HG02884 (cell line): ENCODE data around the gene GTPBP3.

Experiments used
- ATAC-seq: cut with Tn5 transposase; IDR thresholded peaks from one replicate; pipeline ENCODE4 v1.9.1; 2021; ENCODE audit warnings: mild to moderate bottlenecking, moderate library complexity; ENCODE audit not compliant: unreplicated experiment

Gene GTPBP3

GRCh38 chr19:17327654-17328516 is 9.5 kb upstream of the GTPBP3 start:
- ATAC-seq: no peak

DNA sequence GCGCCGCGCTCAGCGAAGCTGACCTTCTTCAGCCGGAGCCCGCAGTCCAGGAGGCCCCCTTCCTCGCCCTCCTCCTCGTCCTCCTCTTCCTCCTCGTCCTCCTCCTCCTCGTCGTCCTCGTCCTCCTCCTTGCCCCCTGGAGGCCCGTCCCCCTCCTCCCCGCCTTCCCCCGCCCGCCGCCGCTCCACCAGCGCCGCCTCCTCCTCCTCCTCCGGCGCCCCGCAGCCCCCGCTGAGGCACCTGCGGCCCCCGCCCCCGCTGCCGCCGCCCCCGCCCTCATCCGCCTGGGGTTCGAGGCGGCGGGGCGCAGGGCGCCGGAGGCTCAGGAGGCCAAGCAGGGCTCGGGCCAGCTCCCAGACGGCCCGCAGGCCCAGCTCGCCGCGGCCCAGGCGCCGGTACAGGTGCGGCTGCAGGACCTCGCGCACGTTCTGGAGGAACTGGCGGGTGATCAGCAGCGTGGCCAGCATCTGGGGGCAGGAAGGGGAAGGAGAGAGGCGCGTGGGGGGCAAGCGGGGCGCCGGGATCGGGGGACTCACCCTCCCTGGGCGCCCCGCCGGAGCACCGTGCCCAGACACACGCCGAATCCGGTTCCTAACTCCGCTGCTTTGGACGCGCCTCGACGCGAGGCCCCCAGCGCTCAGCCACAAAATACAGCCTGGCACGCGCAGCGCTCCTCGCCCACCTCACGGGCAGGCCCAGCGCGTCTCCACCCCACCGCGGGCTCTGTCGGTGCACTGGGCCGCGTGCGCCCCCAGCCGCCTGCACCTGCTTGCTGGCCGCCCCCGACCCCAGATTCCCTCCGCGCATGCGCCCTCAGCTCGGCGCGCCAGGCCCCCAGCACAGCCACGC is 8.6 kb upstream of the GTPBP3 start:
- no peak for ATAC-seq

- ATAC-seq: no peak
These were observed 7.7 kb upstream of the GTPBP3 start for GRCh38 chr19:17329366-17330261.

- ATAC-seq: no peak
These were observed 6.9 kb upstream of the GTPBP3 start for GRCh38 chr19:17330262-17331044.

DNA sequence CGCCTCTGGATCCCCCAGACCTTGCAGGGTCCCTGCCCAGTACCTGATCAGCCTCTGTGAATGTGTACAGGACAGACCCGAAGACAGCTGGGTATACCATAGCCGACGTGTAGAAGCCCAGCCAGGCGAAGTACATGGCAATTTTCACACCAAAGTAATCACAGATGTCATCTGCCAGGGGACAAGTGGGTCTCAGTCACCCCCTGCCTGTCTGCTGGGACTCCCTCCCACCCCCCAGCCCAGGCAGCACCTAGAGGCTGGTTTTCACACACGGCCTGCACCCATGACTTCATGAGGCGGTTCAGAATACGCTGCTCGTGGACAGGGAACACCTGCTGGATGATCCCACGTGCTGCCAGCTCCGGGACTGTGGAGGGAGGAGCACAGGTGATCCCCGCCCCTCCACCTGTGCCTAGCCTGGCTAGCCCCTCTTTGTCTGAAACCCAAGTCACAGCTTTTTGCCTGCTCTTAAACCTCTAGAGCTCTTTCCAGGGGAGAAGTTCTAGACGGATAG is 6.3 kb upstream of the GTPBP3 start:
- no peak for ATAC-seq

DNA sequence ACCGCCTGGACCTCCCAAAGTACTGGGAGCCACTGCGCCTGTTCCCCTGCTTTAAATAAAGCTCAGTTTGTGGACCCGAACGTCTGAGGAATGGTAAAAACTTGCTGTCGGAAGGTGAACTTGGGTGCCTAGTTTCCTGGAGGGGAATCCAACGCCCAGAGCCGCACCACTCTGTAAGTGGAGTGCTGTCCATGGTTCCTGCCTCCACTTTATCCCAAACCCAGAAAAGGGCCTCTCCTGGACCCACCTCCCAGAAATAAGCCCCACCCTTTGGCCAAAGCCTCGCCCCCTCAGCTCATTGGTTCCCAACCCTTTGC is 5.0 kb upstream of the GTPBP3 start:
- ATAC-seq: no peak

GRCh38 chr19:17332677-17333581 is 4.4 kb upstream of the GTPBP3 start:
- ATAC-seq: no peak

GRCh38 chr19:17333611-17334413 is 3.5 kb upstream of the GTPBP3 start:
- ATAC-seq: no peak

- ATAC-seq: no peak
These were observed 2.6 kb upstream of the GTPBP3 start, which contains the start of gene ANO8 for GRCh38 chr19:17334414-17335409. Gene ANO8, minus strand, starts transcription at chr19:17334855. Its CDS starts 185 bp downstream, at chr19:17334670.

- no peak for ATAC-seq
These were observed 1.8 kb upstream of the GTPBP3 start for GRCh38 chr19:17335575-17335974.

GRCh38 chr19:17337675-17338432 is 501 bp downstream of the GTPBP3 start:
- ATAC-seq: no peak

DNA sequence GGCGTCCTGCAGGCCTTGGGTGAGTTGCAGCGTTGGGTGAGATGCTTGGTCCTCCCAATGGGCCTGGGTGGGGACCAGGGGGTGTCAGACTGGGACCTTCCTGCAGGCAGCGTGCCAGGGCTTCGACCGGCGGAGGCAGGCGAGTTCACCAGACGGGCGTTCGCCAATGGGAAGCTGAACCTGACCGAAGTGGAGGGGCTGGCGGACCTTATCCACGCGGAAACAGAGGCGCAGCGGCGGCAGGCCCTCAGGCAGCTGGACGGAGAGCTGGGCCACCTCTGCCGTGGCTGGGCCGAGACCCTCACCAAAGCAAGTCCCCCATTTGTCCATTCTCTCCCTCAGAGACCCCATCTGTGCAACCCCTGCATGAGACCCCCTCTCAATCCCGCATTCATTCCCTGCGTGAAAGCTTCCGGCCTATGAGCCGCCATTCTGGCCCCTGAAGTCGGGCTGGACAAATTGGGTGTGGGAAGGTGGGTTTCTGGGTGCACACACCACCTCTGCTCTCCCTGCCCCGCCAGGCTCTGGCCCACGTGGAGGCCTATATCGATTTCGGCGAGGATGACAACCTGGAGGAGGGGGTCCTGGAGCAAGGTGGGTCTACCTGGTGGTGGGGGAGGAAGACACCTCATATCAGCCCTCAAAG is 1.2 kb downstream of the GTPBP3 start:
- ATAC-seq: no peak

DNA sequence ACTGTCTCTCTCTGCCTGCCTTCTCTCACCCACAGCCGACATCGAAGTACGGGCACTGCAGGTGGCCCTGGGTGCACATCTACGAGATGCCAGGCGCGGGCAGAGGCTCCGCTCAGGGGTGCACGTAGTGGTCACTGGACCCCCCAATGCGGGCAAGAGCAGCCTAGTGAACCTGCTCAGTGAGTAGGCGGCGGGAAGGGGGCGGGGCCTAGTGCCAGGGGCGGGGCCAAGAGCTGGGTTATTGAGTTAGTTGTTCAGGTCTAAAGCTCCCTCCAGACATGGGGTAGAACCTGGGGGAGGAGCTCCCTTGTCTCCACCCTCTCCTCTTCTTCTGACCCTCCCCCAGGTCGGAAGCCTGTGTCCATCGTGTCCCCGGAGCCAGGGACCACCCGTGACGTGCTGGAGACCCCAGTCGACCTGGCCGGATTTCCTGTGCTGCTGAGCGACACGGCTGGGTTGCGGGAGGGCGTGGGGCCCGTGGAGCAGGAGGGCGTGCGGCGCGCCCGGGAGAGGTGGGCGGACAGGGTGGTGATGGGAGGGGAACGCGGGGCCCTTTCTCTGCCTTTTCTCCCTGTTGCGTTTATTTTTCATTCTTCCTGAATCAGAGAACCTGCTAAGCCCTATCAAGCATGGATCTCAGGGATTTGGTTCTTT is 1.9 kb downstream of the GTPBP3 start:
- ATAC-seq: no peak

DNA sequence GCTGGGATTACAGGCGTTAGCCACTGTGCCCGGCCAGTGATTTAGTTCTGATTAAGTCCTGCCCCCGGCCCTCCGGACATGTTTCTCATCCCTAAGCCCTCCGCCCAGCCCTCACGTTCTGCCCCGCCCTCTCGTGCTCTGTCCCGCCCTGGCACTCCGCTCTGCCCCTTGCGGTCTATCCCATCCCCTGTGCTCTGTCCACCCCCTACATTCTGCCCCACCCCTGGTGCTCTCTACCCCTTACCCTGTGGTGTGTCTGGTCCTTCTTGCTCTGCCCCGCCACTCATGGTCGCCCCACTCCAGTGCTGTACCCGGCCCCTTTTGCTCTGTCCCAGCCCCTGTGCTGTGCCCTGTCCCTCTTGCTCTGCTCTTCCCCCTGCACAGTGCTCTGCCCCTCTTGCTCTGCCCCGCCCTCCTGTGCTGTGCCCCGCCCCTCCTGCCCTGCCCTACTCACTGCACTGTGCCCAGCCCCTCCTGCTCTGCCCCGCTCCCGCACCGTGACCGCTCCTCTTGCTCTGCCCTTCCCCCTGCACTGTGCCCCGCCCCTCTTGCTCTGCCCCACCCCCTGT is 3.0 kb downstream of the GTPBP3 start:
- ATAC-seq: no peak

DNA sequence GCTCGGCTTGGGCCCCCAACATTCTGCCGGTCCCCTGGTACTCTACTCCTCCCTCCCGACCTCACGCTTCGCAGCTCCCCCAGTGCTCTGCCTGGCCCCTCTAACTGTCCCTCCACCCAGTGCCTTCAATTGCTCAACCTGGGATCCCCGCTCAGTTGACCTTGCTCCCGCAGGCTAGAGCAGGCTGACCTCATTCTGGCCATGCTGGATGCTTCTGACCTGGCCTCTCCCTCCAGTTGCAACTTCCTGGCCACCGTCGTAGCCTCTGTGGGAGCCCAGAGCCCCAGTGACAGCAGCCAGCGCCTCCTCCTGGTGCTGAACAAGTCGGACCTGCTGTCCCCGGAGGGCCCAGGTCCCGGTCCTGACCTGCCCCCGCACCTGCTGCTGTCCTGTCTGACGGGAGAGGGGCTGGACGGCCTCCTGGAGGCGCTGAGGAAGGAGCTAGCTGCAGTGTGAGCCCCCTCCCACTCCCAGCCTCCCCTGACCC is 3.6 kb downstream of the GTPBP3 start:
- ATAC-seq: no peak
